NCI-H2081 (cell line): Measurements from ENCODE around the gene KRTAP10-11.
A peak's percentile ranks its signal among the peaks of the same experiment; 100 is the strongest.
"Not testable (repeated sequence)": the region's sequence is repeated elsewhere in the genome, so short reads cannot be mapped to it uniquely, and the experiment has no call there.

Experiments
- DNase-seq, 2 experiments: peaks; one replicate each; lab custom pipeline; 2025; lab: John Stamatoyannopoulos, UW

The KRTAP10-11 gene

GRCh38 chr21:44615466-44615865, 30.7 kb upstream of the KRTAP10-11 start:
- no peak for DNase-seq

GRCh38 chr21:44615911-44616590, 30.2 kb upstream of the KRTAP10-11 start:
- no peak for DNase-seq

- DNase-seq: no peak
Measured at GRCh38 chr21:44616591-44616926, 29.7 kb upstream of the KRTAP10-11 start.

GRCh38 chr21:44617071-44617501, 29.1 kb upstream of the KRTAP10-11 start:
- no peak for DNase-seq

GRCh38 chr21:44618504-44618903, 27.7 kb upstream of the KRTAP10-11 start:
- DNase-seq: no peak

- no peak for DNase-seq
Measured at GRCh38 chr21:44618909-44619308, 27.3 kb upstream of the KRTAP10-11 start.

- no peak for DNase-seq
Measured at GRCh38 chr21:44619886-44620285, 26.3 kb upstream of the KRTAP10-11 start.

GRCh38 chr21:44623575-44623974, 22.6 kb upstream of the KRTAP10-11 start:
- no peak for DNase-seq

- no peak for DNase-seq
Measured at GRCh38 chr21:44625756-44626155, 20.5 kb upstream of the KRTAP10-11 start.

- no peak for DNase-seq
Measured at GRCh38 chr21:44626262-44626661, 20.0 kb upstream of the KRTAP10-11 start.

- DNase-seq: no peak
Measured at GRCh38 chr21:44626673-44627143, 19.5 kb upstream of the KRTAP10-11 start, which contains the start of gene KRTAP10-9. TSS of gene KRTAP10-9 (plus strand) at chr21:44627093. CDS start at chr21:44627172, 79 bp downstream.

- DNase-seq: not testable (repeated sequence)
Measured at GRCh38 chr21:44627181-44627822, 18.9 kb upstream of the KRTAP10-11 start.

- DNase-seq: not testable (repeated sequence)
Measured at GRCh38 chr21:44627831-44628233, 18.4 kb upstream of the KRTAP10-11 start.

- no peak for DNase-seq
Measured at GRCh38 chr21:44628707-44629391, 17.4 kb upstream of the KRTAP10-11 start.

GRCh38 chr21:44630440-44630839, 15.8 kb upstream of the KRTAP10-11 start:
- no peak for DNase-seq

GRCh38 chr21:44632067-44632466, 14.1 kb upstream of the KRTAP10-11 start:
- DNase-seq: no peak

- DNase-seq: no peak
Measured at GRCh38 chr21:44636209-44637017, 9.8 kb upstream of the KRTAP10-11 start.

- DNase-seq: peak in 1 of 2 experiments; percentile 6
Measured at GRCh38 chr21:44637018-44637850, 9.0 kb upstream of the KRTAP10-11 start, which contains the start of gene KRTAP10-10. TSS of gene KRTAP10-10 (plus strand) at chr21:44637356. CDS start at chr21:44637418, 62 bp downstream.

- not testable (repeated sequence) for DNase-seq
Measured at GRCh38 chr21:44637851-44638348, 8.3 kb upstream of the KRTAP10-11 start.

GRCh38 chr21:44638506-44639330, 7.5 kb upstream of the KRTAP10-11 start:
- not testable (repeated sequence) for DNase-seq
